Activated CD8-positive, alpha-beta T cell treated with anti-CD3 and anti-CD28 coated beads for 36 hours (primary cell): ENCODE measurements around the gene DCBLD2. TPM values are rescaled to one million over a fixed set of nuclear protein-coding genes. Genes with fewer than 3 reads are reported as not detected.
"Not testable (repeated sequence)": the region's sequence is repeated elsewhere in the genome, so short reads cannot be mapped to it uniquely, and the experiment has no call there.

Experiments
- ATAC-seq: fragments of 200-7000 bp; cut with Tn5 transposase; one replicate; pipeline ENCODE4 v1.10.0; 2021; ENCODE audit warnings: mild to moderate bottlenecking, moderate library complexity
- CTCF ChIA-PET: fragments of 350-600 bp; sonication (Branson Sonifier 250); formaldehyde crosslinking; loops from one replicate; lab custom pipeline; 2021; ENCODE audit warnings: antibody characterized with exemption; lab: Charles Lee
- POLR2A ChIA-PET: fragments of 350-600 bp; sonication (Branson Sonifier 250); formaldehyde crosslinking; loops from one replicate; lab custom pipeline; 2021; ENCODE audit warnings: antibody characterized with exemption; lab: Charles Lee
- DNase-seq: peaks from one replicate; pipeline ENCODE4 v3.0.0-alpha.2; 2020
- H3K27ac Mint-ChIP-seq: one replicate; pipeline ENCODE4 v1.8.0; 2021; ENCODE audit warnings: mild to moderate bottlenecking, mixed read lengths
- H3K27me3 Mint-ChIP-seq: one replicate; pipeline ENCODE4 v1.8.0; 2021; ENCODE audit warnings: mixed read lengths
- H3K36me3 Mint-ChIP-seq: one replicate; pipeline ENCODE4 v1.8.0; 2021; ENCODE audit warnings: low read depth, mixed read lengths
- H3K4me1 Mint-ChIP-seq: one replicate; pipeline ENCODE4 v1.8.0; 2021; ENCODE audit warnings: low read depth, mixed read lengths
- H3K4me3 Mint-ChIP-seq: one replicate; pipeline ENCODE4 v1.8.0; 2021; ENCODE audit warnings: mild to moderate bottlenecking, moderate library complexity, mixed read lengths
- H3K9me3 Mint-ChIP-seq: one replicate; pipeline ENCODE4 v1.8.0; 2021; ENCODE audit warnings: mixed read lengths
- CTCF ChIP-seq: fragments of 200-600 bp; IDR thresholded peaks from one replicate; pipeline ENCODE4 v1.8.0; 2022; ENCODE audit warnings: antibody characterized with exemption, mild to moderate bottlenecking
- intact Hi-C: fragments of 100-400 bp; cut with micrococcal nuclease; formaldehyde crosslinking; loops from one replicate; pipeline ENCODE4 v1.10.0; 2022
- total RNA-seq, 2 experiments: library from RNA; stranded (reverse); gene quantifications; one replicate each; pipeline ENCODE4 v1.2.3, GENCODE V29; 2021

Gene DCBLD2
- total RNA-seq, 2 experiments from 2014 or later = 1.4 to 2.5 TPM

DNA sequence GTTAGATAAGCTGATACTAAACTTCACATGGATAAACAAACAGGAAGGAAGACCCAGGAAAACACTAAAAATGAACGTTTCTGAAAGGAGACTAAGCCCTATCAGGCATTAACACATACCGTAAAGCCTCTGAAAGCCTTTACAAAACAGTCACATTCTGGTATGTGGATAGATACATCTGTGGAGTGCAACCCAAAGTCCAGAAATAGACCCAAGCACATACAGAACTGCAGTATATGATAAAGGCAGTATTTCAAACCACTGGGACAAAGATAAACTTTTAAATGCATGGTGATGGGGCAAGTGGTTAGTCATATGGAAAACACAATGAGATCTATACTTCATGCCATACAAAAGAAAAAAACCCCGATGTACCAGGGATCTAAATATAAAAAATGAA, 26.0 kb downstream of the DCBLD2 start:
- Mint-ChIP-seq H3K36me3 (peaks cover 2% of the 10 kb centered on the region), H3K4me1 (peaks cover 5% of the 10 kb centered on the region), H3K4me3 (no peak overlapping the region), H3K9me3 (no peaks in the 10 kb centered on the region), H3K27me3 (no peaks in the 10 kb centered on the region), H3K27ac (no peak overlapping the region)
- intact Hi-C loops = no loop called here
- no peak for DNase-seq
- CTCF ChIA-PET = no interaction called here
- no peak for TF ChIP-seq CTCF
- POLR2A ChIA-PET = no interaction called here
- no peak for ATAC-seq

GRCh38 chr3:98874602-98875249, 26.8 kb downstream of the DCBLD2 start:
- Mint-ChIP-seq H3K36me3 (peaks cover 2% of the 10 kb centered on the region), H3K4me3 (no peak overlapping the region), H3K9me3 (no peaks in the 10 kb centered on the region), H3K27ac (no peak overlapping the region), H3K4me1 (peaks cover 5% of the 10 kb centered on the region), H3K27me3 (no peaks in the 10 kb centered on the region)
- ChIA-PET CTCF (no interaction called here), POLR2A (no interaction called here)
- intact Hi-C loops = no loop called here
- DNase-seq (no peak), ATAC-seq (no peak)
- no peak for TF ChIP-seq CTCF

DNA sequence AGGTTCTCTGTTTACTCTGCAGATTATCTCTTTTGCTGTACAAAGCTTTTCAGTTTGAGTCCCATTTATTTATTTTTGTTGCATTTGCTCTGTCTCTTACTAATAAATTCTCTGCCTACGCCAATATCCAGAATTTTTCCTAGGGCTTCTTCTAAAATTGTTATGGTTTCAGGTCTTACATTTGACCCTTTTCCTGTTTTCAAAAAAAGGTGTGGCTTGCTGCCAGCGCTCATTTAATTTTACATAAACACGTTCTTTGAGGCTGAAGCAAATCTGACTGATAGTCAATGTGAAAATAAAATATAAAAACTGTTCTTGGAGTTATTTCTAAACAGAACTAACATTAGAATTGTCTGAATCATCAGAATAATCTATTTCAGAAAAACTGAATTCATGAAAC, 32.1 kb downstream of the DCBLD2 start:
- Mint-ChIP-seq H3K4me1 (no peaks in the 10 kb centered on the region), H3K9me3 (peaks cover 9% of the 10 kb centered on the region), H3K36me3 (peaks cover 6% of the 10 kb centered on the region), H3K27ac (no peak overlapping the region), H3K27me3 (no peaks in the 10 kb centered on the region), H3K4me3 (no peak overlapping the region)
- TF ChIP-seq CTCF = no peak
- DNase-seq (no peak), ATAC-seq (no peak)
- intact Hi-C loops = no loop called here
- ChIA-PET CTCF (no interaction called here), POLR2A (no interaction called here)

DNA sequence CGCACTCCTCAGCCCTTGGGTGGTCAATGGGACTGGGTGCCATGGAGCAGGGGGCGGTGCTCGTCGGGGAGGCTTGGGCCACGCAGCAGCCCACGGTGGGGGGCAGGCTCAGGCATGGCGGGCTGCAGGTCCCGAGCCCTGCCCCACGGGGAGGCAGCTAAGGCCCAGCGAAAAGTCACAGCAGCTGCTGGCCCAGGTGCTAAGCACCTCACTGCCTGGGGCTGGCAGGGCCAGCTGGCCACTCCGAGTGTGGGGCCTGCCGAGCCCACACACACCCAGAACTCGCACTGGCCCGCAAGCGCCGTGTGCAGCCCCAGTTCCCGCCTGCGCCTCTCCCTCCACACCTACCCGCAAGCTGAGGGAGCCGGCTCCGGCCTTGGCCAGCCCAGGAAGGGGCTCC, 43.5 kb downstream of the DCBLD2 start:
- H3K27me3 Mint-ChIP-seq, H3K4me1 Mint-ChIP-seq, H3K4me3 Mint-ChIP-seq, ATAC-seq, DNase-seq, H3K36me3 Mint-ChIP-seq, H3K9me3 Mint-ChIP-seq, intact Hi-C loops, CTCF ChIA-PET, H3K27ac Mint-ChIP-seq: not testable (repeated sequence)
- POLR2A ChIA-PET = interaction anchor here (0.6 kb wide), 1 partner anchor 12 kb away, joined by 3 read pairs; no protein-coding TSS in a partner anchor

- H3K27ac Mint-ChIP-seq, DNase-seq, H3K36me3 Mint-ChIP-seq, POLR2A ChIA-PET, H3K4me3 Mint-ChIP-seq, ATAC-seq, H3K4me1 Mint-ChIP-seq, intact Hi-C loops, CTCF ChIA-PET, H3K27me3 Mint-ChIP-seq, H3K9me3 Mint-ChIP-seq: not testable (repeated sequence)
These were observed 44.2 kb downstream of the DCBLD2 start for GRCh38 chr3:98857258-98857657.

DNA sequence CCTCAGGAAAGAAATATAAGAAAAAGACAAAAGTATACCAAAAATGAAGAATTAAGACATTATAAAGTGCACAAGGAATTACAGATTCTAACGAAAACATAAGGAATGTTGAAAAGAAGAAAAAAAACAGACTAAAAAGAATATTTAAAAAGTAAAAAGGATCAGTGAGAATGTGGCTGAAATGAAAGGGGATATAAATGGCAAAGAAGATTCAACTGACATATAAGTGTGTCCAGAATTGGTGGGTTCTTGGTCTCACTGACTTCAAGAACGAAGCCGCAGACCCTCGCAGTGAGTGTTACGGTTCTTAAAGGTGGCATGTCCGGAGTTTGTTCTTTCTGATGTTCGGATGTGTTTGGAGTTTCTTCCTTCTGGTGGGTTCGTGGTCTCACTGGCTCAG, 44.8 kb downstream of the DCBLD2 start:
- Mint-ChIP-seq H3K9me3 (peaks cover 4% of the 10 kb centered on the region), H3K4me1 (no peaks in the 10 kb centered on the region), H3K4me3 (no peak overlapping the region), H3K27ac (no peak overlapping the region), H3K36me3 (peaks cover 8% of the 10 kb centered on the region), H3K27me3 (no peaks in the 10 kb centered on the region)
- TF ChIP-seq CTCF = no peak
- DNase-seq (no peak), ATAC-seq (no peak)
- intact Hi-C loops = no loop called here
- CTCF ChIA-PET = no interaction called here
- POLR2A ChIA-PET = no interaction called here
